Left kidney (tissue), 2 donors: Measurements from ENCODE around the gene ABHD5. TPM values are rescaled to one million over a fixed set of nuclear protein-coding genes. Genes with fewer than 3 reads are reported as not detected.
"Not testable (repeated sequence)": the region's sequence is repeated elsewhere in the genome, so short reads cannot be mapped to it uniquely, and the experiment has no call there.

ENCODE experiments used
- DNase-seq: peaks from one replicate; pipeline ENCODE4 v3.0.0-alpha.2; 2013
- polyA plus RNA-seq: library from polyadenylated mRNA; unstranded; fragments of 120-200 nt; gene quantifications from one replicate; pipeline ENCODE4 v1.2.1, GENCODE V29; 2013; ENCODE audit not compliant: insufficient read length

ABHD5 gene
- polyA plus RNA-seq, 1 donor = 25.8 TPM

DNA sequence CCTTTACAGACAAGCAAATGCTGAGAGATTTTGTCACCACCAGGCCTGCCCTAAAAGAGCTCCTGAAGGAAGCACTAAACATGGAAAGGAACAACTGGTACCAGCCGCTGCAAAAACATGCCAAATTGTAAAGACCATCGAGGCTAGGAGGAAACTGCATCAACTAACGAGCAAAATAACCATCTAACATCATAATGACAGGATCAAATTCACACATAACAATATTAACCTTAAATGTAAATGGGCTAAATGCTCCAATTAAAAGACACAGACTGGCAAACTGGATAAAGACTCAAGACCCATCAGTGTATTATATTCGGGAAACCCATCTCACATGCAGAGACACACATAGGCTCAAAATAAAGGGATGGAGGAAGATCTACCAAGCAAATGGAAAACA, 9.9 kb upstream of the ABHD5 start:
- DNase-seq = not testable (repeated sequence)

- no peak for DNase-seq
These were observed 5.8 kb upstream of the ABHD5 start for GRCh38 chr3:43684944-43685343.

DNA sequence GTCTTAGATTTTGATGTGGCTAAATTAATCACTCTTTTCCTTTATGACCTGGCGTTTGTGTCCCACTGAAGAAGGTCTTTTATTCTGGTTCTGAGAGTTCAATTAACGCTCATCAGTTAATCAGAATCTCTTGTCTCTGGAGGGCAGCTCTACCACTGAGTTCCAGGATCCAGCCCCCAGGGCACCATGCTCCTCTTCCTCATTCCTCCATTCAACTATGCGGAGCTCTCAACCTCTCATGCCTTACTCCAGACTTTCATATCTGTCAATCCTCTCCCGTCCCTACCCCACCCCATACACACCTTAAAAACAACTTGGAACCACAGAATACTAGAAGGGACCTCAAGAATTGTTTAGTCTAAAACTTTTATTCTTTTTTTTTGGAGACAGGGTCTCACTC, 4.8 kb upstream of the ABHD5 start:
- DNase-seq = no peak

GRCh38 chr3:43686333-43686699, 4.4 kb upstream of the ABHD5 start:
- no peak for DNase-seq

GRCh38 chr3:43686700-43687498, 3.8 kb upstream of the ABHD5 start:
- DNase-seq = no peak

GRCh38 chr3:43687499-43687811, 3.3 kb upstream of the ABHD5 start:
- no peak for DNase-seq

- no peak for DNase-seq
These were observed 2.5 kb upstream of the ABHD5 start for GRCh38 chr3:43688245-43688650.

DNA sequence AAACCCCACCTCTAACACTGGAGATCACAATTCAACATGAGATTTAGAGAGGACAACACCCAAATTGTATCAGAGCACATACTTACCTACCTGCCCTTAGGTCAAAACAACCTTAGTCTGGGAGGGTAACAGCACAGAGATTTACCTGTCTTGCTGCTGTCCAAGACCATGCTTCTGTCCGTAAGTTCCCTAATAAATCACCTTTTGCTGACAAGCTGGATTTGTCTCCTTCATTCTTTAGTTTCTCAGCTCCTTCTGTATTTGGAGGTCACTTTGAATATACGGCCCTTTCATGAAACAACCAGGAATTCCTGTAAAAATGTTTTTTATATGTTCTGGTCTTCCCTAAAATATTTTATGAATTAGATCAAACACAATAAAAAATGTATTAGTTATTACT, 1.6 kb upstream of the ABHD5 start:
- no peak for DNase-seq

- peak; percentile 17 for DNase-seq
These were observed 855 bp upstream of the ABHD5 start for GRCh38 chr3:43689766-43690399.

DNA sequence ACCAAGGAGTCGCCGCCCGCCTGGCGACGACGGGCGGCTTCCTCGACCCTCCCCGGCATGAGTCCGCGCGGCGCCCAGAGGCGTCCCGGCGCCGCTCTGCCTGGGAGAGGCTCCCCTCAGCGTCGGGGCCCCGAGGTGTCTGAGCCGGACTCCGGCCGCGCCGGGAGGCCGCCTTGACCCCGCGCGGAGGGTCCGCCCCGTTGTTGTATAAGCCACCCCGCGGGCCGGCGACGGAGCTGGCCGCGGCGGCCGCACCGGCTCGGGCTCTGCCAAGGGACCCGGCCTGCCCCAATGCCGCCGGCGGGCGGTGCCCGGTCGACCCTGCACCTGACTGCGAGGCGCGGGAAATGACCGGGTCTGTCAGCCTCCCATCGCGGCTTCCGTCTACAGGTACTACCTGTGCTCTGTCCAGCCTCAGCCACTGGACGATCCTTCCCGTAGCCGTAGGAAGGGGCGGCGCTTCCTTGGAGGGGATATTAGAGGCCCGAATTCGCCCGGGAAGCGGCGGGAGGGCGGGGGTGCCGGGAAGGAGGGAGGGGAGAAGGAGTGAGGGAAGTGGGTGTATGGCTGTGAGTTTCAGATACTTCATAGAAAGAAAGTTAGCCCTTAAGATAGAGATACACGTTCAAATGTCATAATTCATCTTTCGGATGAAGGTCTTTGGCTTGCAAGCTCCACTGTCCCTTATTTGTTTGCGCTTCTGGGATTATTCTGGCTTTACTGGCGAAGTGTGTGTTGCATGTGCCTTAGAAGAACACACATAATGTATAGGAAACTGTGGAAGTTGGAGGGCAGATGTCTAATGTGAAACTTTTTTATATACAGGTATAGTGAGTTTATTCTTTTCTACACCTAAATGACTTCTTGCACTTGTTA, 620 bp downstream of the ABHD5 start:
- DNase-seq = peak; percentile 63

DNA sequence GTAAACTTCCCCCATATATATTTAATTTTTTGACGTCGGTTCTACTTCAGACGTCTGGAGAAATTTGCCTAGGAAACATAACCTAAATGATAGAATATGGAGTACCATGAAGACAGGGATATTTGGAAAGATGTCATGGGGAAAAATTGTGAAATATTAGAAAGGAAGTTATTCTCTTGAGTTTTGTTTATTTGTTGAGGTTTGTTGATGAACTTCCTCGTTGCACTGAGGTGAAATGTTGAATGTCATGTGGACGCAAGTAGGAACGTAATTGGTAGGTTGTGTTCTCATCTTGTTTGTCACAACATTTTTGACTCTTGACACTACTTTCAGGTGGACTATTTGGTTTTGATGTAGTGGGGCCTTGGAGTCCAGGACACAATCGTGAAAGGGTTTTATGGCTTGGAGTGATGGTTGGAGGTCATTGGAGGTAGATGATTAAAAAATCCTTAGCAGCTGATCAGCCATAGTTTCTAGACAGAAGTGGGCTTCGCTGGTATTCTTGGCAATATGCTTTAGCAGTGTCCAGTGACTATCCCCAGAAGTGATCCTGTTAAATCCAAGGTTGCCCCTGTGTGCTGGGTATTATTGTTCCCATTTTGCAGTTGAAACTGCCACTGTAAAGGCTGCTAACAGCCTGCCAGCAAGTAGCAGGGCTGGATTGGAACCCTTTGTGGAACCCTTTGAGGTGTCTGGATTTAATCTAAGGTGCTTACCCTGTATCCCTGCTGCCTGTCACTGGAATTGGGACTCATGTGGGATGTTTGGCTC, 1.5 kb downstream of the ABHD5 start:
- DNase-seq = no peak

DNA sequence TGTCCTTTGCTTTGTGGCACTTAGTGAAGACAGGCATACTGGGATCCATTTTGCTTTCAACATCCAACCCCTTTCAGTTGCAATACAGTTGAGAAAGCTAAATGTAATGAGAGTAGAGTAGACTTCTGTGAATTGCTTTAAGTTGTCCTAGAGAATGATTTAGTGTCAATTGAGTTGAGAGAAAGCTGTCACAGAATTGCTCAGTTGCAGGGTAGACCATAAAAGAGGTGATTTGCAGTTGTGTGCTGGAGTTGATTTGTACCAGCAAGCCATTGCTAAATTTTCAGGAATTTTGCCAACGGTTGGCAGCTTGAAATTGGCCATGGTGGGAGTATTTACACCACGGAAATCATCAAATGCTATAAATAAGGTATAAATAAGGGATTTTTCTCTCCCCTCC, 2.2 kb downstream of the ABHD5 start:
- DNase-seq = no peak

GRCh38 chr3:43693594-43693993, 2.9 kb downstream of the ABHD5 start:
- no peak for DNase-seq

DNA sequence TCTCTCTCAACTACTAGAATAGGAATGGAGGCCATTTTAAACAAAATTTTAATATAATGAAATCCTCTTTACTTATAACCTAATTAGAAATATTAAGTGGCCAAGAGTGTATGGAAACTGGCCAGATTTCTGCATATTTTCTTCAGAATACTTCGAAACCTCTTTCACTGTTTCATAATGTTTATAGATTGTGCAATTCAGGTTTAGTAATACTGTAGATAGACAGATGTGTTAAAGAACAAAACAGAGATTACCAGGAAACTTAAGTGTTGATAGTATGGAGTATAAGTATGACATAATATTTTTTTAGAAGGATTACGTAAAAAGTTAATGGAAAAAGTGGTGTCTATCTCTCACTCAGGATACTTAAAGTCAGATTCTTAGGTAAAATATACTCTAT, 4.7 kb downstream of the ABHD5 start:
- DNase-seq = no peak

- no peak for DNase-seq
These were observed 5.1 kb downstream of the ABHD5 start for GRCh38 chr3:43695863-43696262.

DNA sequence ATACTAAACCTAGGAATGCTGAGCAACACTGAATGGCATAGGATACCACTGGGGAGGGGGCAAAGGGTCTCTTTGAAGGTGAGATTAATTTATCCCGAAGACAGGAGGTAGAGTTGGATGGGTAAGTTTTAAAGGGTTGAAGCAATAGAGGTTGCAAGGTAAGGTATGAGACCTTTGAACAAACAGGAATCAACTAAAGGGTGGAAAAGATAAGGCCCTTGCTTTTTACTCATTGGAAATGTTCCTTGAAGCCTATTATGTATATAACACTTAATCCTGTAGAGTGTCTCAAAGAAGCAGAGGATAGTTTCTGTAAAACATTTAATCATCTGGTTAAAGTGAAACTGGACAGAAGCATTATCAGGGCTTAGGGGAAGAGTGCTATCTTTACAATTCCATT, 5.7 kb downstream of the ABHD5 start:
- no peak for DNase-seq

DNA sequence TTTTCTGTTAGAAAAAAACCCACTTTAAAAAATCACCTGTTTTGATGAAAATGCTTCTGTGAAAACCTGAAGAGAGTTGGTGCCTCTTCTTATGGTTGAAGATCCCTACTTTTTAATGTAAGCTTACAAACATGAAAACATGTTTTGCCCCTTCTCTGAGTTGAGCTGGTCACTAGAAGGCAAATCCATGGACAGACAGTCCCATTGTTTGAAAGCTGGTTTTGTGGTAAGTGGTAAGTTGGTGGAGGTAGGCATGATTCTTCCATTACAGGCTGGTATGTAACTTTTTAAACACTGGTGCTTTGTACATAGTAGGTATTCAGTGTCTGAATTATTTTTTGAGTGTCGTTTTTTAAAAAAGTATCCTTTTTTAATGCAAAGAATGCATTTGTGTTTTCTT, 6.1 kb downstream of the ABHD5 start:
- no peak for DNase-seq

GRCh38 chr3:43699864-43700263, 9.1 kb downstream of the ABHD5 start:
- no peak for DNase-seq

DNA sequence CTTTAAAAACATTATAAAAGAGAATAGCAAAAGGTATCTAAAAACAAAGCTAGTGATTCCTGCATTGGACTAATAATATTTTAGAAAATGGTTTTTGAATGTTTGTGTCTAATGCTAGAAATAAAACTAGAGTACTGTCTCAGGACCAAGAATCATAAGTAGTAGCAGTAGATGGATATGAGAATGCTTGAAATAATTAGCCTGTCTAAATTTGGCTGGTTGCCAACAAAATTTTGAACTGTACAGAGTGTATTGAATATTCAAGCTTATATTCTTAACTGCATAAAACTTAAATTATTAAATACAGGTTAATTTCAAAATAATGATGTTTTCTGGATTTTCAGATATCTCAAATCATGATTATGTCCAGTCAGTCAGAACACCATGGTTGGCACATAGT, 14.0 kb downstream of the ABHD5 start:
- DNase-seq = no peak

GRCh38 chr3:43706342-43706741, 15.6 kb downstream of the ABHD5 start:
- DNase-seq = no peak

DNA sequence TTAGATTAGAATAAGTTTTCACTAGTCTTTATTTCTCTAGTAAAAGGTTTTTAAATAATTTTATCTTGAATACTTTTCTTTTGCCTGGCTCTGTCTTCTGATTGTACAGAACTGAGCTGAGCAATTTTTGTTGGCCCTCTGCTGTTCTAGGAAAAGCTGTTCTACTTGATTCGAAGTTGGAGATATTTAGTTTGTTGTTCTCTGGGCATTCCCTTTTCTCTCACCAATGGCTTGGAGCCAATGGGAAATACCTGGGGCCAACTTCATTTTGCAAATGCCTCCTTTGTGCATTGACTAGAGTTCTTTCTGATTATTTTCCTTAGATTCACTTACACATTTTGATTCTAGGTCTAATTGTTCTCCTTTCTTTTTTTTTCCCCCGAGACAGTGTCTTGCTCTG, 16.5 kb downstream of the ABHD5 start:
- DNase-seq = no peak

- DNase-seq = no peak
These were observed 17.3 kb downstream of the ABHD5 start for GRCh38 chr3:43707998-43708397.
